ENCODE results near the gene SH3BP2. TPM values are rescaled to one million over a fixed set of nuclear protein-coding genes. Genes with fewer than 3 reads are reported as not detected.

Gene SH3BP2
- total RNA-seq, 6 donors from 2014 or later: 59.1 to 358 (median 103) TPM

GRCh38 chr4:2809610-2810180 is 16.8 kb downstream of the SH3BP2 start:
- TF ChIP-seq POLR2AphosphoS5 (IDR thresholded peaks at IDR 0.05): no peak
- no peak for TF ChIP-seq CTCF (IDR thresholded peaks at IDR 0.05)
- Histone ChIP-seq H3K36me3 (peaks cover 0 to 4% (median 0%) of the 10 kb centered on the region in 4 donors), H3K27me3 (no peaks in the 10 kb centered on the region), H3K27ac (peak overlapping the region; percentile 6 to 92 (median 86)), H3K9me3 (no peaks in the 10 kb centered on the region), H3K4me3 (no peak overlapping the region), H3K4me1 (peaks cover 65 to 95% (median 84%) of the 10 kb centered on the region in 4 donors)
- ATAC-seq (ENCODE audit: low FRiP score in 2 of 2): no peak
- WGBS, 2 donors: 73 to 75% methylated on average over 8 to 10 of the region's 10 CpGs
- DNase-seq: peak in 1 of 2 donors; percentile 61

- Histone ChIP-seq H3K4me3 (no peak overlapping the region), H3K36me3 (peaks cover 0 to 4% (median 0%) of the 10 kb centered on the region in 4 donors), H3K27ac (peak overlapping the region; percentile 82 to 92 (median 86)), H3K27me3 (no peaks in the 10 kb centered on the region), H3K9me3 (no peaks in the 10 kb centered on the region), H3K4me1 (peaks cover 61 to 95% (median 79%) of the 10 kb centered on the region in 4 donors)
- peak in 1 of 2 donors; percentile 58 for DNase-seq
- WGBS, 2 donors: 60 to 74% methylated on average over 4 to 10 of the region's 10 CpGs
- TF ChIP-seq CTCF (IDR thresholded peaks at IDR 0.05): no peak
- no peak for TF ChIP-seq POLR2AphosphoS5 (IDR thresholded peaks at IDR 0.05)
- no peak for TF ChIP-seq EP300 (IDR thresholded peaks at IDR 0.05)
- no peak for TF ChIP-seq POLR2A (IDR thresholded peaks at IDR 0.05)
- ATAC-seq (ENCODE audit: low FRiP score in 2 of 2): no peak
Observed at GRCh38 chr4:2810388-2810787, 17.5 kb downstream of the SH3BP2 start.

- Histone ChIP-seq H3K36me3 (peaks cover 0 to 4% (median 0%) of the 10 kb centered on the region in 4 donors), H3K27ac (peak overlapping the region; percentile 82 to 92 (median 86)), H3K27me3 (no peaks in the 10 kb centered on the region), H3K4me3 (peak overlapping the region in 3 of 4 donors; percentile 43 to 62 (median 56)), H3K9me3 (no peaks in the 10 kb centered on the region), H3K4me1 (peaks cover 54 to 85% (median 69%) of the 10 kb centered on the region in 4 donors)
- peak; percentile 88 to 93 for DNase-seq
- peak in 1 of 4 donors; percentile 5 for TF ChIP-seq EP300 (IDR thresholded peaks at IDR 0.05)
- peak; percentile 62 to 87 for TF ChIP-seq POLR2AphosphoS5 (IDR thresholded peaks at IDR 0.05)
- peak in 1 of 4 donors; percentile 58 for TF ChIP-seq POLR2A (IDR thresholded peaks at IDR 0.05)
- TF ChIP-seq CTCF (IDR thresholded peaks at IDR 0.05): no peak
- peak; percentile 81 to 86 for ATAC-seq (ENCODE audit: low FRiP score in 2 of 2)
- WGBS, 2 donors: 8 to 47% methylated on average over 6 to 20 of the region's 21 CpGs
Observed at GRCh38 chr4:2811830-2812611, 19.1 kb downstream of the SH3BP2 start.

GRCh38 chr4:2812612-2813354 is 19.9 kb downstream of the SH3BP2 start:
- TF ChIP-seq CTCF (IDR thresholded peaks at IDR 0.05): no peak
- TF ChIP-seq POLR2AphosphoS5 (IDR thresholded peaks at IDR 0.05): no peak
- no peak for TF ChIP-seq POLR2A (IDR thresholded peaks at IDR 0.05)
- TF ChIP-seq EP300 (IDR thresholded peaks at IDR 0.05): no peak
- ATAC-seq (ENCODE audit: low FRiP score in 2 of 2): peak in 1 of 2 donors; percentile 13
- Histone ChIP-seq H3K9me3 (no peaks in the 10 kb centered on the region), H3K36me3 (peaks cover 0 to 4% (median 0%) of the 10 kb centered on the region in 4 donors), H3K4me3 (peak overlapping the region; percentile 26 to 62 (median 50)), H3K4me1 (peaks cover 54 to 85% (median 69%) of the 10 kb centered on the region in 4 donors), H3K27me3 (no peaks in the 10 kb centered on the region), H3K27ac (peak overlapping the region; percentile 82 to 92 (median 86))
- WGBS, 2 donors: 36 to 39% methylated on average over 12 to 17 of the region's 20 CpGs
- DNase-seq: peak in 1 of 2 donors; percentile 74
